Posterior cingulate gyrus (tissue), 11 donors: ENCODE results near the gene FRZB.
A peak's percentile ranks its signal among the peaks of the same experiment; 100 is the strongest.
"Not testable (repeated sequence)": the region's sequence is repeated elsewhere in the genome, so short reads cannot be mapped to it uniquely, and the experiment has no call there.

ENCODE experiments used
- DNase-seq, 10 donors: peaks; one replicate each; pipeline versions ENCODE4 v3.0.0 to v3.0.0-alpha.2; 2020 to 2021; ENCODE audit warnings: mixed read lengths in 3 of 10
- intact Hi-C: fragments of 100-400 bp; cut with DNase I; formaldehyde crosslinking; loops from one replicate; pipeline ENCODE4 v1.15.1; 2023

FRZB gene

GRCh38 chr2:182866461-182867406 lies at the start of gene FRZB:
FRZB (minus strand) TSS chr2:182866637; CDS start chr2:182866552, 85 bp downstream.
- DNase-seq, result peak in 8 of 10 donors; percentile 14 to 89 (median 28)
- intact Hi-C loops, result no loop called here

- no peak for DNase-seq
- intact Hi-C loops, result no loop called here
Measured at GRCh38 chr2:182915369-182916326, 49.2 kb upstream of the FRZB start.

- intact Hi-C loops, result no loop called here
Measured at GRCh38 chr2:182914852-182915251, 48.4 kb upstream of the FRZB start.

GRCh38 chr2:182913064-182913463 lies 46.6 kb upstream of the FRZB start:
- intact Hi-C loops, result no loop called here
- DNase-seq, result no peak

More at GRCh38 chr2:182914852-182915251, 48.4 kb upstream of the FRZB start:
- DNase-seq, result no peak

- intact Hi-C loops, result no loop called here
- no peak for DNase-seq
Measured at GRCh38 chr2:182912518-182912915, 46.1 kb upstream of the FRZB start.

- intact Hi-C loops, result no loop called here
- DNase-seq, result no peak
Measured at GRCh38 chr2:182911813-182912517, 45.5 kb upstream of the FRZB start.

GRCh38 chr2:182910965-182911364 lies 44.5 kb upstream of the FRZB start:
- DNase-seq, result no peak
- intact Hi-C loops, result no loop called here

GRCh38 chr2:182907081-182907830 lies 40.8 kb upstream of the FRZB start:
- DNase-seq, result no peak
- intact Hi-C loops, result no loop called here

- DNase-seq, result no peak
- intact Hi-C loops, result no loop called here
Measured at GRCh38 chr2:182906454-182906853, 40.0 kb upstream of the FRZB start.

- intact Hi-C loops, result no loop called here
- no peak for DNase-seq
Measured at GRCh38 chr2:182904844-182905243, 38.4 kb upstream of the FRZB start.

GRCh38 chr2:182903566-182903965 lies 37.1 kb upstream of the FRZB start:
- intact Hi-C loops, result no loop called here
- DNase-seq, result no peak

- peak in 1 of 10 donors; percentile 60 for DNase-seq
- intact Hi-C loops, result no loop called here
Measured at GRCh38 chr2:182901748-182902147, 35.3 kb upstream of the FRZB start.

GRCh38 chr2:182898718-182899117 lies 32.3 kb upstream of the FRZB start:
- DNase-seq, result no peak
- intact Hi-C loops, result no loop called here

- intact Hi-C loops, result no loop called here
- DNase-seq, result no peak
Measured at GRCh38 chr2:182897137-182897536, 30.7 kb upstream of the FRZB start.

GRCh38 chr2:182895798-182896197 lies 29.4 kb upstream of the FRZB start:
- intact Hi-C loops, result no loop called here

GRCh38 chr2:182895169-182895568 lies 28.7 kb upstream of the FRZB start:
- no peak for DNase-seq
- intact Hi-C loops, result no loop called here

More at GRCh38 chr2:182895798-182896197, 29.4 kb upstream of the FRZB start:
- no peak for DNase-seq

- intact Hi-C loops, result no loop called here
- peak in 1 of 10 donors; percentile 77 for DNase-seq
Measured at GRCh38 chr2:182894174-182894573, 27.7 kb upstream of the FRZB start.

GRCh38 chr2:182893666-182894065 lies 27.2 kb upstream of the FRZB start:
- intact Hi-C loops, result no loop called here
- DNase-seq, result no peak

- DNase-seq, intact Hi-C loops: not testable (repeated sequence)
Measured at GRCh38 chr2:182893035-182893434, 26.6 kb upstream of the FRZB start.

GRCh38 chr2:182891611-182892010 lies 25.2 kb upstream of the FRZB start:
- DNase-seq, result no peak

More at GRCh38 chr2:182891611-182892010, 25.2 kb upstream of the FRZB start:
- intact Hi-C loops, result no loop called here
